HEK293 (cell line): ENCODE results near the gene ANKRD33B.

Source experiments
- GLI4 ChIP-seq: fragments of 450-650 bp; formaldehyde crosslinking; IDR thresholded peaks from 2 replicates; pipeline ENCODE4 v1.5.1; 2016; ENCODE audit warnings: missing biosample characterization, missing genetic modification characterization
- SCRT2 ChIP-seq: fragments of 450-650 bp; formaldehyde crosslinking; IDR thresholded peaks from 2 replicates; pipeline ENCODE4 v1.5.1; 2016; ENCODE audit warnings: missing biosample characterization, missing genetic modification characterization
- SP7 ChIP-seq: fragments of 450-650 bp; formaldehyde crosslinking; IDR thresholded peaks from 2 replicates; pipeline ENCODE4 v1.5.1; 2016; ENCODE audit warnings: missing biosample characterization, missing genetic modification characterization
- ZBTB1 ChIP-seq: fragments of 450-650 bp; formaldehyde crosslinking; IDR thresholded peaks from 2 replicates; pipeline ENCODE4 v1.5.1; 2016; ENCODE audit warnings: missing biosample characterization, missing genetic modification characterization
- ZBTB10 ChIP-seq: fragments of 450-650 bp; formaldehyde crosslinking; IDR thresholded peaks from 2 replicates; pipeline ENCODE4 v1.5.1; 2016; ENCODE audit warnings: missing biosample characterization, missing genetic modification characterization
- ZBTB21 ChIP-seq: fragments of 450-650 bp; formaldehyde crosslinking; IDR thresholded peaks from 2 replicates; pipeline ENCODE4 v1.5.1; 2017; ENCODE audit warnings: missing biosample characterization, missing genetic modification characterization
- ZEB2 ChIP-seq: fragments of 450-650 bp; formaldehyde crosslinking; IDR thresholded peaks from 2 replicates; pipeline ENCODE4 v1.5.1; 2016; ENCODE audit warnings: missing biosample characterization, missing genetic modification characterization
- ZNF10 ChIP-seq: fragments of 450-650 bp; formaldehyde crosslinking; IDR thresholded peaks from 2 replicates; pipeline ENCODE4 v1.5.1; 2017; ENCODE audit warnings: missing biosample characterization, missing genetic modification characterization
- ZNF138 ChIP-seq: fragments of 450-650 bp; formaldehyde crosslinking; IDR thresholded peaks from 2 replicates; pipeline ENCODE4 v1.5.1; 2016; ENCODE audit warnings: missing biosample characterization, missing genetic modification characterization, borderline replicate concordance
- ZNF16 ChIP-seq: fragments of 450-650 bp; formaldehyde crosslinking; IDR thresholded peaks from 2 replicates; pipeline ENCODE4 v1.5.1; 2016; ENCODE audit warnings: low read depth, missing biosample characterization, missing genetic modification characterization
- ZNF23 ChIP-seq: fragments of 450-650 bp; formaldehyde crosslinking; IDR thresholded peaks from 2 replicates; pipeline ENCODE4 v1.5.1; 2016; ENCODE audit warnings: missing biosample characterization, missing genetic modification characterization, borderline replicate concordance
- ZNF335 ChIP-seq: fragments of 450-650 bp; formaldehyde crosslinking; conservative IDR thresholded peaks from 2 replicates; pipeline ENCODE4 v1.5.1; 2016; ENCODE audit warnings: missing biosample characterization, missing genetic modification characterization
- ZNF488 ChIP-seq: fragments of 450-650 bp; formaldehyde crosslinking; IDR thresholded peaks from 2 replicates; pipeline ENCODE4 v1.5.1; 2016; ENCODE audit warnings: missing biosample characterization, missing genetic modification characterization
- ZNF513 ChIP-seq: fragments of 450-650 bp; IDR thresholded peaks from 2 replicates; pipeline ENCODE4 v1.5.1; 2018; ENCODE audit warnings: missing biosample characterization, missing genetic modification characterization
- ZNF623 ChIP-seq: fragments of 450-650 bp; formaldehyde crosslinking; IDR thresholded peaks from 2 replicates; pipeline ENCODE4 v1.5.1; 2016; ENCODE audit warnings: missing biosample characterization, missing genetic modification characterization
- ZNF624 ChIP-seq: fragments of 450-650 bp; formaldehyde crosslinking; IDR thresholded peaks from 2 replicates; pipeline ENCODE4 v1.5.1; 2017; ENCODE audit warnings: missing biosample characterization, missing genetic modification characterization
- ZNF629 ChIP-seq: fragments of 450-650 bp; formaldehyde crosslinking; IDR thresholded peaks from 2 replicates; pipeline ENCODE4 v1.5.1; 2017; ENCODE audit warnings: missing biosample characterization, missing genetic modification characterization
- ZNF660 ChIP-seq: fragments of 450-650 bp; IDR thresholded peaks from 2 replicates; pipeline ENCODE4 v1.5.1; 2018; ENCODE audit warnings: missing biosample characterization, mild to moderate bottlenecking, missing genetic modification characterization
- ZNF747 ChIP-seq: fragments of 450-650 bp; formaldehyde crosslinking; IDR thresholded peaks from 2 replicates; pipeline ENCODE4 v1.5.1; 2016; ENCODE audit warnings: missing biosample characterization, missing genetic modification characterization
- ZNF776 ChIP-seq: fragments of 450-650 bp; formaldehyde crosslinking; IDR thresholded peaks from 2 replicates; pipeline ENCODE4 v1.5.0; 2017; ENCODE audit warnings: missing biosample characterization, missing genetic modification characterization, borderline replicate concordance
- ZNF792 ChIP-seq: fragments of 450-650 bp; formaldehyde crosslinking; IDR thresholded peaks from 2 replicates; pipeline ENCODE4 v1.5.1; 2016; ENCODE audit warnings: missing biosample characterization, missing genetic modification characterization
- ZNF837 ChIP-seq: fragments of 450-650 bp; formaldehyde crosslinking; IDR thresholded peaks from 2 replicates; pipeline ENCODE4 v1.5.1; 2016; ENCODE audit warnings: missing biosample characterization, missing genetic modification characterization
- ZSCAN30 ChIP-seq: fragments of 450-650 bp; IDR thresholded peaks from 2 replicates; pipeline ENCODE4 v1.5.1; 2018; ENCODE audit warnings: missing biosample characterization, mild to moderate bottlenecking, missing genetic modification characterization, moderate library complexity
- ZXDB ChIP-seq: fragments of 450-650 bp; formaldehyde crosslinking; IDR thresholded peaks from 2 replicates; pipeline ENCODE4 v1.5.1; 2016; ENCODE audit warnings: missing biosample characterization, missing genetic modification characterization
- TF ChIP-seq, protein P1 (sequence below): fragments of 450-650 bp; formaldehyde crosslinking; IDR thresholded peaks from 2 replicates; pipeline ENCODE4 v1.5.1; 2016; ENCODE audit warnings: missing biosample characterization, missing genetic modification characterization
- TF ChIP-seq, protein P2 (sequence below): fragments of 450-650 bp; formaldehyde crosslinking; optimal IDR thresholded peaks from 2 replicates; pipeline ENCODE3; 2016; ENCODE audit warnings: missing biosample characterization, mild to moderate bottlenecking, missing genetic modification characterization
- TF ChIP-seq, protein P3 (sequence below): fragments of 450-650 bp; formaldehyde crosslinking; IDR thresholded peaks from 2 replicates; pipeline ENCODE4 v1.5.1; 2016; ENCODE audit warnings: missing biosample characterization, missing genetic modification characterization
- TF ChIP-seq, protein P4 (sequence below): fragments of 450-650 bp; formaldehyde crosslinking; IDR thresholded peaks from 2 replicates; pipeline ENCODE4 v1.5.1; 2017; ENCODE audit warnings: missing biosample characterization, missing genetic modification characterization

The ANKRD33B gene

GRCh38 chr5:10601246-10602030 lies 37.6 kb downstream of the ANKRD33B start (continued):
- TF ChIP-seq ZSCAN30 (peak; percentile 99), ZXDB (tag by site-specific recombination) (peak; percentile 97), ZNF747 (no peak), ZNF23 (no peak), SP7 (tag by site-specific recombination) (peak; percentile 98), ZBTB10 (tag by site-specific recombination) (peak; percentile 45), SCRT2 (tag by site-specific recombination) (no peak), ZNF138 (tag by site-specific recombination) (no peak), ZNF837 (no peak), ZNF629 (tag by site-specific recombination) (peak; percentile 99), ZNF623 (tag by site-specific recombination) (peak; percentile 52; the same call in 1 of the 2 replicates), ZEB2 (tag by site-specific recombination) (peak; percentile 99), ZNF792 (peak; percentile 47; the same call in 1 of the 2 replicates), ZNF776 (tag by site-specific recombination) (peak; percentile 99), ZNF513 (tag by site-specific recombination) (peak; percentile 78), ZNF16 (no peak), ZBTB21 (peak; percentile 94), ZNF488 (tag by site-specific recombination) (no peak), ZNF660 (tag by site-specific recombination) (peak; percentile 100), ZBTB1 (tag by site-specific recombination) (no peak; the same call in none of the 2 replicates), ZNF10 (tag by site-specific recombination) (peak; percentile 85), ZNF624 (tag by site-specific recombination) (peak; percentile 98), ZNF335 (peak; percentile 63), GLI4 (tag by site-specific recombination) (peak; percentile 93; the same call in 1 of the 2 replicates)
- TF ChIP-seq, protein P1, sequence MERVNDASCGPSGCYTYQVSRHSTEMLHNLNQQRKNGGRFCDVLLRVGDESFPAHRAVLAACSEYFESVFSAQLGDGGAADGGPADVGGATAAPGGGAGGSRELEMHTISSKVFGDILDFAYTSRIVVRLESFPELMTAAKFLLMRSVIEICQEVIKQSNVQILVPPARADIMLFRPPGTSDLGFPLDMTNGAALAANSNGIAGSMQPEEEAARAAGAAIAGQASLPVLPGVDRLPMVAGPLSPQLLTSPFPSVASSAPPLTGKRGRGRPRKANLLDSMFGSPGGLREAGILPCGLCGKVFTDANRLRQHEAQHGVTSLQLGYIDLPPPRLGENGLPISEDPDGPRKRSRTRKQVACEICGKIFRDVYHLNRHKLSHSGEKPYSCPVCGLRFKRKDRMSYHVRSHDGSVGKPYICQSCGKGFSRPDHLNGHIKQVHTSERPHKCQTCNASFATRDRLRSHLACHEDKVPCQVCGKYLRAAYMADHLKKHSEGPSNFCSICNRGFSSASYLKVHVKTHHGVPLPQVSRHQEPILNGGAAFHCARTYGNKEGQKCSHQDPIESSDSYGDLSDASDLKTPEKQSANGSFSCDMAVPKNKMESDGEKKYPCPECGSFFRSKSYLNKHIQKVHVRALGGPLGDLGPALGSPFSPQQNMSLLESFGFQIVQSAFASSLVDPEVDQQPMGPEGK (tag by site-specific recombination): peak; percentile 97
- TF ChIP-seq, protein P2, sequence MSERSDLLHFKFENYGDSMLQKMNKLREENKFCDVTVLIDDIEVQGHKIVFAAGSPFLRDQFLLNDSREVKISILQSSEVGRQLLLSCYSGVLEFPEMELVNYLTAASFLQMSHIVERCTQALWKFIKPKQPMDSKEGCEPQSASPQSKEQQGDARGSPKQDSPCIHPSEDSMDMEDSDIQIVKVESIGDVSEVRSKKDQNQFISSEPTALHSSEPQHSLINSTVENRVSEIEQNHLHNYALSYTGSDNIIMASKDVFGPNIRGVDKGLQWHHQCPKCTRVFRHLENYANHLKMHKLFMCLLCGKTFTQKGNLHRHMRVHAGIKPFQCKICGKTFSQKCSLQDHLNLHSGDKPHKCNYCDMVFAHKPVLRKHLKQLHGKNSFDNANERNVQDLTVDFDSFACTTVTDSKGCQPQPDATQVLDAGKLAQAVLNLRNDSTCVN (tag by site-specific recombination): peak; percentile 22
- TF ChIP-seq, protein P3, sequence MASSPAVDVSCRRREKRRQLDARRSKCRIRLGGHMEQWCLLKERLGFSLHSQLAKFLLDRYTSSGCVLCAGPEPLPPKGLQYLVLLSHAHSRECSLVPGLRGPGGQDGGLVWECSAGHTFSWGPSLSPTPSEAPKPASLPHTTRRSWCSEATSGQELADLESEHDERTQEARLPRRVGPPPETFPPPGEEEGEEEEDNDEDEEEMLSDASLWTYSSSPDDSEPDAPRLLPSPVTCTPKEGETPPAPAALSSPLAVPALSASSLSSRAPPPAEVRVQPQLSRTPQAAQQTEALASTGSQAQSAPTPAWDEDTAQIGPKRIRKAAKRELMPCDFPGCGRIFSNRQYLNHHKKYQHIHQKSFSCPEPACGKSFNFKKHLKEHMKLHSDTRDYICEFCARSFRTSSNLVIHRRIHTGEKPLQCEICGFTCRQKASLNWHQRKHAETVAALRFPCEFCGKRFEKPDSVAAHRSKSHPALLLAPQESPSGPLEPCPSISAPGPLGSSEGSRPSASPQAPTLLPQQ (tag by site-specific recombination): peak; percentile 94
- TF ChIP-seq, protein P4, sequence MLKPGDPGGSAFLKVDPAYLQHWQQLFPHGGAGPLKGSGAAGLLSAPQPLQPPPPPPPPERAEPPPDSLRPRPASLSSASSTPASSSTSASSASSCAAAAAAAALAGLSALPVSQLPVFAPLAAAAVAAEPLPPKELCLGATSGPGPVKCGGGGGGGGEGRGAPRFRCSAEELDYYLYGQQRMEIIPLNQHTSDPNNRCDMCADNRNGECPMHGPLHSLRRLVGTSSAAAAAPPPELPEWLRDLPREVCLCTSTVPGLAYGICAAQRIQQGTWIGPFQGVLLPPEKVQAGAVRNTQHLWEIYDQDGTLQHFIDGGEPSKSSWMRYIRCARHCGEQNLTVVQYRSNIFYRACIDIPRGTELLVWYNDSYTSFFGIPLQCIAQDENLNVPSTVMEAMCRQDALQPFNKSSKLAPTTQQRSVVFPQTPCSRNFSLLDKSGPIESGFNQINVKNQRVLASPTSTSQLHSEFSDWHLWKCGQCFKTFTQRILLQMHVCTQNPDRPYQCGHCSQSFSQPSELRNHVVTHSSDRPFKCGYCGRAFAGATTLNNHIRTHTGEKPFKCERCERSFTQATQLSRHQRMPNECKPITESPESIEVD (tag by site-specific recombination): peak; percentile 78
